ENCODE results near the gene JARID2. TPM values are rescaled to one million over a fixed set of nuclear protein-coding genes. Genes with fewer than 3 reads are reported as not detected.

The JARID2 gene
- total RNA-seq, 1 experiment from 2014 or later = 21.0 TPM

- Mint-ChIP-seq H3K4me3 (ENCODE audit: unreplicated experiment) (no peak overlapping the region), H3K36me3 (ENCODE audit: insufficient read depth, unreplicated experiment) (peaks cover 6% of the 10 kb centered on the region), H3K4me1 (ENCODE audit: insufficient read depth, unreplicated experiment) (peaks cover 22% of the 10 kb centered on the region), H3K9me3 (ENCODE audit: unreplicated experiment) (no peaks in the 10 kb centered on the region), H3K27me3 (ENCODE audit: insufficient read depth, unreplicated experiment) (no peaks in the 10 kb centered on the region), H3K27ac (ENCODE audit: low read depth, unreplicated experiment) (no peak overlapping the region)
- no peak for TF ChIP-seq CTCF (IDR thresholded peaks at IDR 0.05; ENCODE audit: unreplicated experiment)
- CTCF ChIA-PET = interaction anchor here (0.6 to 0.7 kb wide), 3 partner anchors 26 to 342 kb away, joined by 3 to 4 read pairs (median 3); no protein-coding TSS in a partner anchor
- POLR2A ChIA-PET = interaction anchor here (0.7 kb wide), 1 partner anchor 34 kb away, joined by 4 read pairs; no protein-coding TSS in a partner anchor
- no peak for DNase-seq (ENCODE audit: unreplicated experiment)
- intact Hi-C loops (cut with micrococcal nuclease) = loop anchor here (5.0 kb wide), 1 partner anchor 145 kb away; the partner anchor contains the start of gene JARID2
- no TSS peak for BruUV-seq (replicated peaks)
These were observed 146.3 kb downstream of the JARID2 start for GRCh38 chr6:15392182-15392581.

GRCh38 chr6:15393605-15394004 is 147.7 kb downstream of the JARID2 start:
- intact Hi-C loops (cut with micrococcal nuclease) = loop anchor here (5.0 kb wide), 1 partner anchor 146 kb away; the partner anchor contains the start of gene JARID2
- Mint-ChIP-seq H3K4me3 (ENCODE audit: unreplicated experiment) (no peak overlapping the region), H3K27me3 (ENCODE audit: insufficient read depth, unreplicated experiment) (no peaks in the 10 kb centered on the region), H3K9me3 (ENCODE audit: unreplicated experiment) (no peaks in the 10 kb centered on the region), H3K36me3 (ENCODE audit: insufficient read depth, unreplicated experiment) (peaks cover 6% of the 10 kb centered on the region), H3K27ac (ENCODE audit: low read depth, unreplicated experiment) (no peak overlapping the region), H3K4me1 (ENCODE audit: insufficient read depth, unreplicated experiment) (peaks cover 14% of the 10 kb centered on the region)
- no peak for TF ChIP-seq CTCF (IDR thresholded peaks at IDR 0.05; ENCODE audit: unreplicated experiment)
- no TSS peak for BruUV-seq (replicated peaks)
- no peak for DNase-seq (ENCODE audit: unreplicated experiment)
- CTCF ChIA-PET = no interaction called here
- POLR2A ChIA-PET = interaction anchor here (0.7 kb wide), 1 partner anchor 25 kb away, joined by 3 read pairs; no protein-coding TSS in a partner anchor

GRCh38 chr6:15395087-15395486 is 149.2 kb downstream of the JARID2 start:
- Mint-ChIP-seq H3K36me3 (ENCODE audit: insufficient read depth, unreplicated experiment) (peaks cover 6% of the 10 kb centered on the region), H3K4me1 (ENCODE audit: insufficient read depth, unreplicated experiment) (peaks cover 21% of the 10 kb centered on the region), H3K27me3 (ENCODE audit: insufficient read depth, unreplicated experiment) (no peaks in the 10 kb centered on the region), H3K9me3 (ENCODE audit: unreplicated experiment) (no peaks in the 10 kb centered on the region), H3K27ac (ENCODE audit: low read depth, unreplicated experiment) (no peak overlapping the region), H3K4me3 (ENCODE audit: unreplicated experiment) (no peak overlapping the region)
- CTCF ChIA-PET = interaction anchor here (0.7 kb wide), 1 partner anchor 682 kb away, joined by 3 read pairs; no protein-coding TSS in a partner anchor
- BruUV-seq (replicated peaks) = no TSS peak
- no peak for DNase-seq (ENCODE audit: unreplicated experiment)
- no peak for TF ChIP-seq CTCF (IDR thresholded peaks at IDR 0.05; ENCODE audit: unreplicated experiment)
- intact Hi-C loops (cut with micrococcal nuclease) = no loop called here
- POLR2A ChIA-PET = interaction anchor here (1.0 to 1.7 kb wide), 2 partner anchors 12 to 18 kb away, joined by 3 to 4 read pairs; no protein-coding TSS in a partner anchor

DNA sequence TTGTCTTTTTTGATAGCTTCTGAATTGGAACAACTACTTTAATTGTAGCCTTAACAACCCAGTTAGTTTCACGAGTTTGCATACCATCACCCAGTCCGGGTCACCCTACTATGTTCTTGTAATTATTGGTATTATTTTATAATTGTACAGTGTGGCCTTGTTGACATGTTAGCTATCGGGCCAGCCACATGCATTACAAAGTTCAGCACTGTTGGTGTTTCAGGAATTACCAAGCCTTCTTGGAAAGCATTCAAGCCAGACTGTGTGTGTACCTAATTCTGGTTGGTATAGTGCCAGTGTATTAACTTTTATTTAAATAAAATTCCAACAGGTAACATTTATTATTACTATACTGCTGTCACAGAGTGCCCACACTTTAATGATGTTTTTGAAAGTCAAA is 150.9 kb downstream of the JARID2 start:
- Mint-ChIP-seq H3K27me3 (ENCODE audit: insufficient read depth, unreplicated experiment) (no peaks in the 10 kb centered on the region), H3K36me3 (ENCODE audit: insufficient read depth, unreplicated experiment) (no peaks in the 10 kb centered on the region), H3K27ac (ENCODE audit: low read depth, unreplicated experiment) (no peak overlapping the region), H3K4me3 (ENCODE audit: unreplicated experiment) (no peak overlapping the region), H3K9me3 (ENCODE audit: unreplicated experiment) (no peaks in the 10 kb centered on the region), H3K4me1 (ENCODE audit: insufficient read depth, unreplicated experiment) (peaks cover 26% of the 10 kb centered on the region)
- ChIA-PET POLR2A (no interaction called here), CTCF (interaction anchor here (1.0 kb wide), 1 partner anchor 9 kb away, joined by 3 read pairs; no protein-coding TSS in a partner anchor)
- no TSS peak for BruUV-seq (replicated peaks)
- no peak for DNase-seq (ENCODE audit: unreplicated experiment)
- TF ChIP-seq CTCF (IDR thresholded peaks at IDR 0.05; ENCODE audit: unreplicated experiment) = no peak
- intact Hi-C loops (cut with micrococcal nuclease) = no loop called here
